Sigmoid colon (tissue), 7 donors: Measurements from ENCODE around the gene EFCAB7. TPM values are rescaled to one million over a fixed set of nuclear protein-coding genes. Genes with fewer than 3 reads are reported as not detected.
"Not testable (repeated sequence)": the region's sequence is repeated elsewhere in the genome, so short reads cannot be mapped to it uniquely, and the experiment has no call there.

Experiments
- DNase-seq: peaks from one replicate; pipeline ENCODE4 v3.0.0-alpha.2; 2019
- H3K27ac ChIP-seq, 4 donors: fragments of 200-600 bp; sonication (generic); one replicate each; pipeline ENCODE4 v1.5.1; 2016 to 2019; ENCODE audit warnings: mild to moderate bottlenecking in 1 of 4
- H3K27me3 ChIP-seq, 3 donors: fragments of 200-600 bp; sonication (generic); one replicate each; pipeline ENCODE4 v1.5.1; 2019; ENCODE audit warnings: mild to moderate bottlenecking in 1 of 3
- H3K36me3 ChIP-seq, 4 donors: fragments of 200-600 bp; sonication (generic); one replicate each; pipeline ENCODE4 v1.5.1; 2016 to 2019
- H3K4me1 ChIP-seq, 4 donors: fragments of 200-600 bp; sonication (generic); one replicate each; pipeline ENCODE4 v1.5.1; 2017 to 2019
- H3K4me3 ChIP-seq, 4 donors: fragments of 200-600 bp; sonication (generic); one replicate each; pipeline ENCODE4 v1.5.1; 2017 to 2019; ENCODE audit warnings: mild to moderate bottlenecking in 2 of 4, moderate library complexity in 1 of 4
- H3K9me3 ChIP-seq, 4 donors: fragments of 200-600 bp in 3 of 4; sonication (generic) in 3 of 4; one replicate each; pipeline versions ENCODE4 v1.5.1 to v1.6.1; 2013 to 2019
- EP300 ChIP-seq, 4 donors: sonication (generic); formaldehyde crosslinking; IDR thresholded peaks; one replicate each; pipeline ENCODE4 v1.6.1; 2017; ENCODE audit warnings: antibody characterized with exemption in 4 of 4
- POLR2A ChIP-seq, 2 donors: fragments of 450-650 bp; IDR thresholded peaks; one replicate each; pipeline ENCODE4 v1.6.1; 2016; ENCODE audit warnings: antibody characterized with exemption in 2 of 2, mild to moderate bottlenecking in 2 of 2, moderate library complexity in 2 of 2
- POLR2AphosphoS5 ChIP-seq, 4 donors: sonication (generic); formaldehyde crosslinking; IDR thresholded peaks; one replicate each; pipeline ENCODE4 v1.6.1; 2017; ENCODE audit warnings: antibody characterized with exemption in 4 of 4
- WGBS, 2 donors: extraction: QIAGEN DNeasy Blood & Tissue Kit; methylation state at CpG; one replicate each; pipeline ENCODE4 v1.1.7; 2013; 5-methylcytosine and 5-hydroxymethylcytosine counted together
- intact Hi-C: fragments of 100-400 bp; cut with DNase I; formaldehyde crosslinking; loops from one replicate; pipeline ENCODE4 v1.15.1; 2023
- polyA plus RNA-seq, 3 donors: library from polyadenylated mRNA; stranded (reverse); fragments of 200-250 nt; gene quantifications; one replicate each; pipeline ENCODE4 v1.2.3, GENCODE V29; 2013
- total RNA-seq, 4 donors: library from RNA; depleted of rRNA; stranded (reverse); fragments of >200 nt; gene quantifications; one replicate each; pipeline ENCODE4 v1.1.0, GENCODE V29; 2016
- TF ChIP-seq, protein P1 (sequence below), 4 experiments: fragments of 450-650 bp in 3 of 4; fragments of 200-600 bp in 1 of 4; IDR thresholded peaks; one replicate each; pipeline ENCODE4 v1.5.1; 2016 to 2019; ENCODE audit warnings: antibody characterized with exemption in 4 of 4, mild to moderate bottlenecking in 3 of 4, moderate library complexity in 2 of 4
- donor health status: healthy with polysubstance abuse.
- donor health status: Bipolar disorder and iron deficiency.
- donor health status: healthy.

Gene EFCAB7
- total and polyA plus RNA-seq, 7 donors: 1.8 to 12.8 (median 6.9) TPM

- Histone ChIP-seq H3K27me3 (no peaks in the 10 kb centered on the region), H3K36me3 (peaks cover 0 to 7% (median 0%) of the 10 kb centered on the region in 4 donors), H3K4me1 (no peaks in the 10 kb centered on the region), H3K9me3 (no peaks in the 10 kb centered on the region), H3K27ac (no peak overlapping the region), H3K4me3 (no peak overlapping the region)
- DNase-seq: no peak
- intact Hi-C loops: no loop called here
- 83 to 94% methylated on average over 3 of the region's 3 CpGs for WGBS, 2 donors
- TF ChIP-seq POLR2AphosphoS5 (IDR thresholded peaks at IDR 0.05): no peak
- no peak for TF ChIP-seq POLR2A (IDR thresholded peaks at IDR 0.05)
- TF ChIP-seq EP300 (IDR thresholded peaks at IDR 0.05): no peak
- TF ChIP-seq, protein P1, sequence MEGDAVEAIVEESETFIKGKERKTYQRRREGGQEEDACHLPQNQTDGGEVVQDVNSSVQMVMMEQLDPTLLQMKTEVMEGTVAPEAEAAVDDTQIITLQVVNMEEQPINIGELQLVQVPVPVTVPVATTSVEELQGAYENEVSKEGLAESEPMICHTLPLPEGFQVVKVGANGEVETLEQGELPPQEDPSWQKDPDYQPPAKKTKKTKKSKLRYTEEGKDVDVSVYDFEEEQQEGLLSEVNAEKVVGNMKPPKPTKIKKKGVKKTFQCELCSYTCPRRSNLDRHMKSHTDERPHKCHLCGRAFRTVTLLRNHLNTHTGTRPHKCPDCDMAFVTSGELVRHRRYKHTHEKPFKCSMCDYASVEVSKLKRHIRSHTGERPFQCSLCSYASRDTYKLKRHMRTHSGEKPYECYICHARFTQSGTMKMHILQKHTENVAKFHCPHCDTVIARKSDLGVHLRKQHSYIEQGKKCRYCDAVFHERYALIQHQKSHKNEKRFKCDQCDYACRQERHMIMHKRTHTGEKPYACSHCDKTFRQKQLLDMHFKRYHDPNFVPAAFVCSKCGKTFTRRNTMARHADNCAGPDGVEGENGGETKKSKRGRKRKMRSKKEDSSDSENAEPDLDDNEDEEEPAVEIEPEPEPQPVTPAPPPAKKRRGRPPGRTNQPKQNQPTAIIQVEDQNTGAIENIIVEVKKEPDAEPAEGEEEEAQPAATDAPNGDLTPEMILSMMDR (IDR thresholded peaks at IDR 0.05): no peak
Measured at GRCh38 chr1:63569640-63570316, 46.5 kb downstream of the EFCAB7 start.

GRCh38 chr1:63572686-63573085, 49.4 kb downstream of the EFCAB7 start:
- H3K27me3 ChIP-seq, intact Hi-C loops, H3K4me3 ChIP-seq, H3K9me3 ChIP-seq, H3K36me3 ChIP-seq, H3K4me1 ChIP-seq, DNase-seq, H3K27ac ChIP-seq: not testable (repeated sequence)
- 90 to 93% methylated on average over 8 of the region's 8 CpGs for WGBS, 2 donors

GRCh38 chr1:63574203-63574796, 51.0 kb downstream of the EFCAB7 start:
- H3K36me3 ChIP-seq, H3K4me1 ChIP-seq, H3K27ac ChIP-seq, DNase-seq, H3K9me3 ChIP-seq, intact Hi-C loops, H3K4me3 ChIP-seq, H3K27me3 ChIP-seq: not testable (repeated sequence)
- WGBS, 2 donors: 95 to 96% methylated on average over 2 of the region's 2 CpGs

- TF ChIP-seq EP300 (IDR thresholded peaks at IDR 0.05) (no peak), POLR2AphosphoS5 (IDR thresholded peaks at IDR 0.05) (peak in 1 of 4 donors; percentile 39)
- TF ChIP-seq, protein P1 (IDR thresholded peaks at IDR 0.05): peak; percentile 41 to 84 (median 60)
- Histone ChIP-seq H3K36me3 (no peaks in the 10 kb centered on the region), H3K27ac (no peak overlapping the region), H3K4me3 (no peak overlapping the region), H3K27me3 (no peaks in the 10 kb centered on the region), H3K9me3 (no peaks in the 10 kb centered on the region), H3K4me1 (no peaks in the 10 kb centered on the region)
- no peak for DNase-seq
- WGBS, 2 donors: 58 to 78% methylated on average over 4 of the region's 4 CpGs
- intact Hi-C loops: no loop called here
Measured at GRCh38 chr1:63575340-63575826, 52.1 kb downstream of the EFCAB7 start.

DNA sequence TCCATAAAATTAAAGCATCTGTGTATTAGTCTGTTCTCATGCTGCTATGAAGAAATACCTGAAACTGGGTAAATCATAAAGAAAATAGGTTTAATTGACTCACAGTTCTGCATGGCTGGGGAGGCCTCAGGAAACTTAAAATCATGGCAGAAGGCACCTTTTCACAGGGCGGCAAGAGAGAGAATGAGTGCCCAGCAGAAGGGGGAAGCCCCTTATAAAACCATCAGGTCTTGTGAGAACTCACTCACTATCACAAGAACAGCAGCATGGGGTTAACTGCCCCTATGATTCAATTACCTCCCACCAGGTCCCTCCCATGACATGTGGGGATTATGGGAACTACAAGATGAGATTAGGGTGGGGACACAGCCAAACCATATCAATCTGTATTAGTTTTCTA, 63.0 kb downstream of the EFCAB7 start:
- intact Hi-C loops, DNase-seq: not testable (repeated sequence)
- WGBS, 2 donors: 92 to 94% methylated on average over 1 of the region's 1 CpG

GRCh38 chr1:63590166-63590560, 66.8 kb downstream of the EFCAB7 start:
- Histone ChIP-seq H3K9me3 (no peaks in the 10 kb centered on the region), H3K27ac (peak overlapping the region in 2 of 4 donors; percentile 26 to 29), H3K27me3 (no peaks in the 10 kb centered on the region), H3K4me3 (no peak overlapping the region), H3K4me1 (peaks cover 0 to 22% (median 14%) of the 10 kb centered on the region in 4 donors), H3K36me3 (no peaks in the 10 kb centered on the region)
- WGBS, 2 donors: 36 to 62% methylated on average over 3 of the region's 3 CpGs
- TF ChIP-seq, protein P1 (IDR thresholded peaks at IDR 0.05): no peak
- TF ChIP-seq EP300 (IDR thresholded peaks at IDR 0.05) (no peak), POLR2A (IDR thresholded peaks at IDR 0.05) (no peak), POLR2AphosphoS5 (IDR thresholded peaks at IDR 0.05) (no peak)
- intact Hi-C loops: no loop called here
- no peak for DNase-seq

More for the DNA sequence above, 63.0 kb downstream of the EFCAB7 start:
- not testable (repeated sequence) for H3K9me3 ChIP-seq, H3K27ac ChIP-seq, H3K4me3 ChIP-seq, H3K27me3 ChIP-seq, H3K36me3 ChIP-seq
- peaks cover 0 to 11% (median 7%) of the 10 kb centered on the region in 4 donors for H3K4me1 ChIP-seq
